Sigmoid colon (tissue), 3 donors: ENCODE results near the gene CTDSPL2.

Experiments used
- CTCF ChIP-seq, 4 experiments: fragments of 450-650 bp in 3 of 4; fragments of 200-600 bp in 1 of 4; IDR thresholded peaks; one replicate each; pipeline ENCODE4 v1.5.1; 2016 to 2019; ENCODE audit warnings: antibody characterized with exemption in 4 of 4, mild to moderate bottlenecking in 3 of 4, moderate library complexity in 2 of 4
- POLR2A ChIP-seq, 2 donors: fragments of 450-650 bp; IDR thresholded peaks; one replicate each; pipeline ENCODE4 v1.6.1; 2016; ENCODE audit warnings: antibody characterized with exemption in 2 of 2, mild to moderate bottlenecking in 2 of 2, moderate library complexity in 2 of 2

- TF ChIP-seq CTCF (IDR thresholded peaks at IDR 0.05) = no peak
- TF ChIP-seq POLR2A (IDR thresholded peaks at IDR 0.05) = no peak
These were observed 13.7 kb downstream of the CTDSPL2 start for GRCh38 chr15:44441095-44441501.
